ENCODE data around the gene RAB40C. TPM values are rescaled to one million over a fixed set of nuclear protein-coding genes. Genes with fewer than 3 reads are reported as not detected.

RAB40C gene
- total RNA-seq, 2 donors from 2014 or later, result 12.1 to 13.0 TPM

DNA sequence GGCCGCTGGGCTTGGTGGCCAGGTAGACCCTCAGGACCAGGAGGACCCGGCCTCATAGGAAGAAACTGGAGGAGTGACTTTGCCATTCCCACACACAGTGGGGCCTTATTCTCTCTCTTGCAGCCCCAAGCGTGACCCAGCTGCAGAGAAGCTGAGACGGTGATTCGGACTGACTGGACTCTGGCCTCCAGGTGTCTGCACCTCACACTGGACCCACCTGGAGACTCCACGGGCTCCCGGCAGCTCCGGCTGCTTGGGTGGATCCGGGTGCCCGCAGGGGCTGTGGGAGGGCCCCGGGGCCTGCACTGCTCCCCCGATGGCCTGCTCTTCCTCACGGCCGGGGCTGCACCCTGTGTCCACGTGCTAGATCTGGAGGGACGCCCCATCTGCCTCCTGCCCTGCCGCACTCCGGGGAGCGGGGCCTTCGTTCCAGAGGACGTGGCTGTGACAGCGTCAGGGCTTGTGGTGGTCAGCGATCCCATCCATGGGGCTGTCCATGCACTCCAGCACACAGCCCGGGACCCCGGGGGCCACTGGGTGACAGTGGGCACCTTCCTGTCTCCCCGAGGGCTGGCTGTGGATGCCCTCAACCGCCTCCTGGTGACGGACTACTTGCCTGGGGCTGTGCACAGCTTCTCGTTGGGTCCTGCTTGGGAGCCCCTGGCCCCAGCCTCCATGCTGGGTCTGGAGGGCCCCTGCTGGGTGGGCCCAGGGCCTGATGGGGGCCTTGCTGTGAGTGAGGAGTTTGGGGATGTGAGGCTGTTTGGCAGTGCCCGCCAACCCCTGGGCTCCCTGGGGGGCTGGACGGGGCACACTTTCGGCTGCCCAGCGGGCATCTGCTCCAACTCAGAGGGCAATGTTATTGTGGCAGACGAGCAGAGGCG is 22.3 kb upstream of the RAB40C start:
- ATAC-seq, result no peak
- no peaks in the 10 kb centered on the region for H3K36me3 Mint-ChIP-seq
- H3K27ac Mint-ChIP-seq, result peak overlapping the region in 1 of 2 donors; percentile 71
- DNase-seq (ENCODE audit: low spot score in 2 of 2), result no peak
- no peaks in the 10 kb centered on the region for H3K9me3 Mint-ChIP-seq

DNA sequence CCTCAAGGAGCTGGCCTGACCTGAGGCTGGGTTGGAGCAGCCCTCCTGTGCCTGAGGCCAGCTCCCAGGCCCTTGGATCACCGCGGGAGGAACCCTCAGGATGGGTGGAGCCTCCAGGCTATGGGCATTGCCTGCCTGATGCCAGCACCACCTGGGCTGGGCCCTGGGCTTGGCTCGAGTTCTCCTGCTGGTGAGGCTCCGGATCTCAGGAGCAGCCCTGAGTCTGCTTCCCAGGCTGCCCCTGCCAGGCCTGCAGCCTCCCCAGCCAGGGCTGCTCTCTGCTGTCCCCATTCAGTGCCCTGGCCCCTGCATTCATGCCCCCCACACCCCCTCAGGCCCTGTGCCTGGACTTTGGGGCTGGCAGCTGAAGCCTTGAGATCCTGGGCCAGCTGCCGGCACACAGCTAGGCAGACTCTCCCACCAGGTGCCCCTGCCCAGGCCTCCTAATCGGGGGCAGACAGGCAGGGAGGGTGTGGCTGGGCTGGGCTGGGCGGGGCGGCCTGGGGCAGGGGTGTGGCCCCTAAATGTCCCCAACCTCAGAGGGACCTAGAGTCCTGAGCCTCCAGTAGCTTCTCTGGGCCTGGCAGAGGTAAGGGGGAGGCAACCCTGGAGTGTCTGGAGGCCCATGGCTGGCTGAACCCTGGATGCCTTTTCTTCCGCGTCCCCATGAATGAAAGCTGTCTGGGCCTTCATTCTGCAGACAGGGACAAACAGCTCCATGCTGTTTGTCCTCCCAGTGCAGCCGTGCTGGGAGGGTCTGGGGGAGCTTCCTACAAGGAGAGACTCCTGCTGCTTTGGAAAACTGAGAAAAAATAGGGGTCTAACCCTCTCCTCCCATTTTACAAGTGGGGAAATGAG is 21.2 kb upstream of the RAB40C start:
- no peaks in the 10 kb centered on the region for H3K36me3 Mint-ChIP-seq
- DNase-seq (ENCODE audit: low spot score in 2 of 2) (no peak), ATAC-seq (no peak)
- no peaks in the 10 kb centered on the region for H3K9me3 Mint-ChIP-seq
- H3K27ac Mint-ChIP-seq, result peak overlapping the region; percentile 86 to 96

DNA sequence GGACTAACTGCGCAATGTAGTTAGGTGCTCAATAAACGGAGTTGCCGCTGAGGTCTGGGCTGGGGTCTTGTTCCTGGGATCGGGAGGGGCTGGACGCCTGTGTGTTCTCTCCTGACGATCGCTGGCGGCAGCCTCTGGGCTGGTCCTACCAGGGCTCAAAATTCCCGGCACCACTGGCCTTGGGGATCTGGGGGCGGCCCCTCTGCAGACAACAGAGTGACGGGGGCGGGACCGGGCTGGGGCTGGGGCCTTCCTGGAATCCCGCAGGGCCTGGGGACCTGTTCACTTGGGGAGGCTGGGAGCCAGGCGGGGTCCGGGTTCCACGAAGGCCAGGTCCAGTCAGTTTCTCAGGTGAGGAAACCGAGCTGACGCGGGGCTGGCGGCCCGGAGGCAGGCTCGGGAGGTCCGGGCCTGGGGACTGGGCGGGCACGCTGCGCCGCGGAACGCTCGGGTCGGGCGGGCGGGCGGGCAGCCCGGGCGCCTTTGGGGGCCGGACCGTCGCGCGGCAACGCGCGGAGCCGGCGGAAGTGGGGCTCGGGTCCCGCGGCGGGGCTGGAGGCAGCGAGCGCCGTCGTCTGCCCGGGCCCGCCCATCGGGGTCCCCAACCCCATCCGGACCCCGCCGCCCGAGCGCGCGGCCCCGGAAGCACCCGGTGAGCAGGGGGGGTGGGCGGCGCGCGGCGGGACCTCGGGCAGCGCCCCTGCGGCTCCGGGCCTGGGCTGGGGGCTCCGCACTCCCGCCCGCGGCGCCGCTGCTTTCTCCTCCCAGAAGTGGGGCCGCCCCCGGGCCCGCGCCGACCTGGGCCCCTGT is 20.2 kb upstream of the RAB40C start, which contains the start of gene PIGQ:
PIGQ (plus strand) TSS at position 524 of the 810 bp plus-strand sequence. CDS start 4,107 bp downstream, outside the sequence.
- DNase-seq (ENCODE audit: low spot score in 2 of 2) (peak; percentile 70 to 71), ATAC-seq (peak; percentile 65 to 81)
- Mint-ChIP-seq H3K9me3 (no peaks in the 10 kb centered on the region), H3K27ac (peak within 1 kb of the TSS; percentile 86 to 97), H3K36me3 (no peaks in the 10 kb centered on the region)

DNA sequence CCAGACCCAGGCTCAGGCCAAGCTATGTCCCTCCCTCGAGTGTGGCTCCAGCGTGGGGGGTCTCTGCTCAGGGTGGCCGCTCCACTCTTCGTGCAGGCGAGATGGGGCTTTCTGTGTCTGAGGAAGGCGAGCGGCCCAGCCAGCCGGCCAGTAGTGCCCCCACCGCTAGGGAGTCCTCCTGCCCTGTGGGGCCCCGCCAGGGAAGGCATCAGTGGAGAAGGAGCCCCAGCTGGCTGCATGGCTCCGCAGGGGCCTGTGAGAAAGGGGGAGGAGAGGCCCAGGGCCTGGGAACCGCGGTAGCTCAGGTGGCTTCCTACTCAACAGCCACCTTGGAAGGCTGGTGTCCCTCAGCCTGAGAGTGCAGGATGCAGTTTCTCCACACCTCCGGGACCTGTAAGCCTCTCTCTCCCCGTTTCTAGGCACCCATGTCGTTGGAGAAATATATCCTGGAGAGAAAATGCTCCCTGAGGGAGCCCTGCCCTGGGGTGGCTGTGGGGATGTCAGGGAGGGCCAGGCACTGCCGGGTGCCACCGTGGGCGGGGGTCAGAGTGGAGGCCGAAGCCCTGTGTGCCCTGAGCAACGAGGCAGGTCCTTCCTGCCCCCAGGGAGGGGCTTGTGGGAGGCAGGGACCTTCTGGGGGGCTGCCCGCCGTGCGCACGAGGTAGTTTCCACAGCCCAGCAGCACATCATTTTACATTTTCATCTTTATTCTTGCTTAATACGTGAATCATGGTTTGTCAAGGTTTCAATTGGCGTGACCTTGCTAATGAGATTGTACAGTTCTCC is 16.8 kb upstream of the RAB40C start:
- no peaks in the 10 kb centered on the region for H3K9me3 Mint-ChIP-seq
- no peak for DNase-seq (ENCODE audit: low spot score in 2 of 2)
- no peaks in the 10 kb centered on the region for H3K36me3 Mint-ChIP-seq
- H3K27ac Mint-ChIP-seq, result no peak overlapping the region
- ATAC-seq, result no peak

- no peak for DNase-seq (ENCODE audit: low spot score in 2 of 2)
- no peak for ATAC-seq
- H3K27ac Mint-ChIP-seq, result no peak overlapping the region
- H3K36me3 Mint-ChIP-seq, result no peaks in the 10 kb centered on the region
- H3K9me3 Mint-ChIP-seq, result no peaks in the 10 kb centered on the region
These were observed 15.7 kb upstream of the RAB40C start for GRCh38 chr16:574021-574760.

- no peaks in the 10 kb centered on the region for H3K9me3 Mint-ChIP-seq
- no peak for DNase-seq (ENCODE audit: low spot score in 2 of 2)
- no peak for ATAC-seq
- H3K27ac Mint-ChIP-seq, result no peak overlapping the region
- no peaks in the 10 kb centered on the region for H3K36me3 Mint-ChIP-seq
These were observed 14.3 kb upstream of the RAB40C start for GRCh38 chr16:575354-576196.

GRCh38 chr16:576197-576822 is 13.6 kb upstream of the RAB40C start:
- Mint-ChIP-seq H3K27ac (no peak overlapping the region), H3K36me3 (no peaks in the 10 kb centered on the region), H3K9me3 (no peaks in the 10 kb centered on the region)
- ATAC-seq (no peak), DNase-seq (ENCODE audit: low spot score in 2 of 2) (no peak)

GRCh38 chr16:576823-577201 is 13.1 kb upstream of the RAB40C start:
- no peak for DNase-seq (ENCODE audit: low spot score in 2 of 2)
- no peak overlapping the region for H3K27ac Mint-ChIP-seq
- ATAC-seq, result no peak
- H3K9me3 Mint-ChIP-seq, result no peaks in the 10 kb centered on the region
- H3K36me3 Mint-ChIP-seq, result no peaks in the 10 kb centered on the region

- DNase-seq (ENCODE audit: low spot score in 2 of 2), result no peak
- H3K9me3 Mint-ChIP-seq, result no peaks in the 10 kb centered on the region
- H3K27ac Mint-ChIP-seq, result peak overlapping the region in 1 of 2 donors; percentile 50
- ATAC-seq, result no peak
- no peaks in the 10 kb centered on the region for H3K36me3 Mint-ChIP-seq
These were observed 12.1 kb upstream of the RAB40C start for GRCh38 chr16:577796-578195.

DNA sequence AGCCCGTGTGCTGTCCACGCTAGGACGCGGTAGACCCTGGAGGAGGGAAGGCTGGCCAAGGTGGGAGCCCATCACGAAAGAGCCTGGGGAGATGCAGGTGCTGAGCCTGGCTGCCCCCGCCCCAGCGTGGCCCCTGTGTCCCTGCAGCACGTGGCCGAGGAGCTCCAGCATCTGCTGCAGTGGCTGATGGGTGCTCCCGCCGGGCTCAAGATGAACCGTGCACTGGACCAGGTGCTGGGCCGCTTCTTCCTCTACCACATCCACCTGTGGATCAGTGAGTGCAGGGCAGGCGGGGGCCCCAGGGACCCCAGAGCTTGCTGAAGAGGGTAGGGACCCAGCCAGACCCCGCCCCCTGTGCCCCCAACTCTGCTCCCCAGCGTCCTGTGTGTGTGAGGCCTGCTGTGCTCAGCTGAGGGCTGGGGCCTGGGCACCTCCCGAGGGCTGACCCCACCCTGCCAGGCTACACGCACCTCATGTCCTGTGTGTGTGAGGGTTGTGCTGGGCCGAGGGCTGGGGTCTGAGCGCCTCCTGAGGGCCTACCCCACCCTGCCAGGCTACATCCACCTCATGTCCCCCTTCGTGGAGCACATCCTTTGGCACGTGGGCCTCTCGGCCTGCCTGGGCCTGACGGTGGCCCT is 11.5 kb upstream of the RAB40C start:
- H3K9me3 Mint-ChIP-seq, result no peaks in the 10 kb centered on the region
- DNase-seq (ENCODE audit: low spot score in 2 of 2), result no peak
- H3K36me3 Mint-ChIP-seq, result no peaks in the 10 kb centered on the region
- no peak for ATAC-seq
- no peak overlapping the region for H3K27ac Mint-ChIP-seq

DNA sequence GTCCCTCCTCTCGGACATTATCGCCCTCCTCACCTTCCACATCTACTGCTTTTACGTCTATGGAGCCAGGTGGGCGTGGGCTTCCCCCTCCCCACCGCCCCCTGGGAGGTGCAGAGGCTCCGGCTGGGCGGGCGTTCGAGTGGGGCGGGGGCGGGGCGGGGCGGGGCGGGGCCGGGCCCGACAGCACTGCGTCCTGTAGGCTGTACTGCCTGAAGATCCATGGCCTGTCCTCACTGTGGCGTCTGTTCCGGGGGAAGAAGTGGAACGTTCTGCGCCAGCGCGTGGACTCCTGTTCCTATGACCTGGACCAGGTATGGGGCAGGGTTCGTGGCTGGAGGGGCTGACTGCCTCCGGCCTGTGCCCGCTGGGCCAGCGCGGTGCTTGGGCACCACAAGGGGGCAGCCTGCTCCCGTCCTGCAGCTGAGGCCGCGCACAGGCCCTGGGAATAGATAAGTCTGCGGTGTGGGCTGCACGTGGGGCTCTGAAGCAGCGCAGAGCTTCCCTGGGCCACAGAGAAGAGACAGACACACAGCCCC is 10.9 kb upstream of the RAB40C start:
- Mint-ChIP-seq H3K27ac (no peak overlapping the region), H3K9me3 (no peaks in the 10 kb centered on the region), H3K36me3 (no peaks in the 10 kb centered on the region)
- peak; percentile 77 to 79 for DNase-seq (ENCODE audit: low spot score in 2 of 2)
- ATAC-seq, result peak; percentile 91 to 94

DNA sequence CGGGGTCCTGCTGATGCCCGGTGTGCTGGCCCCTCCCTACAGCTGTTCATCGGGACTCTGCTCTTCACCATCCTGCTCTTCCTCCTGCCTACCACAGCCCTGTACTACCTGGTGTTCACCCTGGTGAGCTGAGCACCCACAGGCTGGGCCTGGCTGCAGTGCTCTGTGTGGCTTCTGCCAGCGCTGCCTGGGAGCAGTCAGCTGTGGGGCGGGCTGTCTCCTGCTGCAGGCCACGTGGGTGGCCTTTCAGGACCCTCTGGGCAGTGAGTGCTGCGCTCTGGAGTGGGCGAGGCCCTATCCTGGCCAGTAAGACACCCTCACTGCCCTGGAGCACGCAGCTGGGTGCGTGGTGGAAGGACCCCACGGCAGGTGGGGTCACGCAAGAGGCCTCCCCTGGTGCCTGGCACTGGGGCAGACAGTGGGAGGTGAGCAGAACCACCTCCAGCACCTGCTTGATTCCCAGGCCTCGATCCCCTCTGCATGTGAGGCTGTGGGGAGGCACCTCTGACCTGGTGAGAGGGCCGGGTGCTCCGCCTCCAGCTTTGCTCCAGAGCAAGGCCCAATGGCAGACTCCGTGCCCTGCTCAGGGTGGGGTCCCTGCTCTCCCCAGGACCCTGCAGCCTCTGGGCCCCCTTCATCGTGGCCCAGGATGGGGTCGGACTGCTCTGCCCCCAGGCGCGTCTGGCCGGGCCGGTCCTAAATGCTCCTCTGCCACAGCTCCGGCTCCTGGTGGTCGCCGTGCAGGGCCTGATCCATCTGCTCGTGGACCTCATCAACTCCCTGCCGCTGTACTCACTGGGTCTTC is 9.5 kb upstream of the RAB40C start:
- no peaks in the 10 kb centered on the region for H3K9me3 Mint-ChIP-seq
- no peak for DNase-seq (ENCODE audit: low spot score in 2 of 2)
- no peak for ATAC-seq
- H3K27ac Mint-ChIP-seq, result no peak overlapping the region
- no peaks in the 10 kb centered on the region for H3K36me3 Mint-ChIP-seq

DNA sequence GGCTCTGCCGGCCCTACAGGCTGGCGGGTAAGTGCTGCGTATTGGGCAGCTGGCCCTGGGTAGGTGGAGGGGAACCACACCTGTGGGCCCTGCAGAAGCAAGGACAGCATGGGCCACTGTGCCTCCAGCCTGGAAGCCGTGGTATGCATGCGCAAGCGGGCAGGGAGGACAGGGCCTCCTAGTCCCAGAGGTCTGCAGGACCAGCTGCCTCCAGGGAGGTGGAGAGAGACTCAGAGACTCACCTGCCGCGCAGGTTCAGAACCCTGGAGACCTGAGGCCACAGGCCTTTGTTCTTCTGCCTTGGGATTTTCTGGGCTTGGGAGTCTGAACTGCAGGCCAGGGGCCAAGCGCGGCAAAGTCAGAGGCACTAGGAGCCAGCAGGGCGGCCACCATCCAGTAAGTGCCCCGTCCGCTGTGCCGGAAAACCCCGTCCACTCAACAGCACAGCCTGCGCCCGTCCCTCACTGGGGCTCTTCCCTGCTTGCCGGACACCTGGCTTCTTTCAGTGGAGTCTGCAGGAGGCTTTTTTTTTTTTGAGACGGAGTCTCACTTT is 8.8 kb upstream of the RAB40C start:
- no peak for ATAC-seq

More for the DNA sequence above, 8.8 kb upstream of the RAB40C start:
- no peaks in the 10 kb centered on the region for H3K36me3 Mint-ChIP-seq
- DNase-seq (ENCODE audit: low spot score in 2 of 2), result no peak
- no peaks in the 10 kb centered on the region for H3K9me3 Mint-ChIP-seq
- no peak overlapping the region for H3K27ac Mint-ChIP-seq
